Duodenal mucosa (tissue), 2 donors: ENCODE results near the gene CCDC61.

Source experiments
- H3K27ac ChIP-seq: one replicate; pipeline ENCODE4 v1.7.0; 2013; ENCODE audit warnings: low read depth, low read length
- H3K27me3 ChIP-seq, 2 donors: one replicate each; pipeline ENCODE4 v1.7.0; 2013; ENCODE audit warnings: low read length in 2 of 2, control low read depth in 1 of 2; ENCODE audit not compliant: insufficient read depth in 2 of 2, control insufficient read depth in 1 of 2
- H3K36me3 ChIP-seq, 2 donors: one replicate each; pipeline ENCODE4 v1.7.0; 2013; ENCODE audit warnings: low read length in 2 of 2, control low read depth in 1 of 2; ENCODE audit not compliant: insufficient read depth in 2 of 2, control insufficient read depth in 1 of 2
- H3K4me1 ChIP-seq, 2 donors: one replicate each; pipeline ENCODE4 v1.7.0; 2013; ENCODE audit warnings: low read length in 2 of 2, control low read depth in 1 of 2; ENCODE audit not compliant: insufficient read depth in 2 of 2, control insufficient read depth in 1 of 2
- H3K4me3 ChIP-seq, 2 donors: one replicate each; pipeline ENCODE4 v1.7.0; 2013; ENCODE audit warnings: low read length in 2 of 2, low read depth in 1 of 2
- H3K9ac ChIP-seq, 2 donors: one replicate each; pipeline ENCODE4 v1.7.0; 2013; ENCODE audit warnings: low read length in 2 of 2, low read depth in 1 of 2
- H3K9me3 ChIP-seq, 2 donors: one replicate each; pipeline ENCODE4 v1.7.0; 2013; ENCODE audit warnings: low read length in 2 of 2, control low read depth in 1 of 2; ENCODE audit not compliant: control insufficient read depth in 1 of 2

The CCDC61 gene

GRCh38 chr19:45959517-45960025 is 35.7 kb upstream of the CCDC61 start:
- Histone ChIP-seq H3K9ac (no peak overlapping the region), H3K27me3 (peaks cover 12 to 19% of the 10 kb centered on the region in 2 donors), H3K9me3 (no peaks in the 10 kb centered on the region), H3K36me3 (no peaks in the 10 kb centered on the region), H3K4me1 (no peaks in the 10 kb centered on the region), H3K4me3 (no peak overlapping the region), H3K27ac (no peak overlapping the region)

GRCh38 chr19:45960595-45961235 is 34.6 kb upstream of the CCDC61 start:
- peaks cover 12 to 19% of the 10 kb centered on the region in 2 donors for H3K27me3 ChIP-seq
- no peaks in the 10 kb centered on the region for H3K36me3 ChIP-seq
- H3K4me1 ChIP-seq = no peaks in the 10 kb centered on the region
- H3K4me3 ChIP-seq = no peak overlapping the region
- no peak overlapping the region for H3K9ac ChIP-seq
- no peaks in the 10 kb centered on the region for H3K9me3 ChIP-seq
- no peak overlapping the region for H3K27ac ChIP-seq

- no peak overlapping the region for H3K4me3 ChIP-seq
- H3K36me3 ChIP-seq = no peaks in the 10 kb centered on the region
- no peaks in the 10 kb centered on the region for H3K9me3 ChIP-seq
- no peak overlapping the region for H3K27ac ChIP-seq
- H3K27me3 ChIP-seq = peaks cover 12 to 20% of the 10 kb centered on the region in 2 donors
- no peak overlapping the region for H3K9ac ChIP-seq
- H3K4me1 ChIP-seq = no peaks in the 10 kb centered on the region
These were observed 33.2 kb upstream of the CCDC61 start for GRCh38 chr19:45962021-45962420.

- no peak overlapping the region for H3K27ac ChIP-seq
- H3K4me1 ChIP-seq = peaks cover 0 to 4% of the 10 kb centered on the region in 2 donors
- H3K27me3 ChIP-seq = peaks cover 24 to 29% of the 10 kb centered on the region in 2 donors
- no peaks in the 10 kb centered on the region for H3K9me3 ChIP-seq
- no peaks in the 10 kb centered on the region for H3K36me3 ChIP-seq
- H3K9ac ChIP-seq = no peak overlapping the region
- H3K4me3 ChIP-seq = no peak overlapping the region
These were observed 28.0 kb upstream of the CCDC61 start for GRCh38 chr19:45967246-45967645.

GRCh38 chr19:45968626-45969025 is 26.6 kb upstream of the CCDC61 start:
- peaks cover 0 to 4% of the 10 kb centered on the region in 2 donors for H3K4me1 ChIP-seq
- H3K36me3 ChIP-seq = no peaks in the 10 kb centered on the region

GRCh38 chr19:45969676-45970075 is 25.6 kb upstream of the CCDC61 start:
- Histone ChIP-seq H3K27ac (no peak overlapping the region), H3K27me3 (peaks cover 30 to 40% of the 10 kb centered on the region in 2 donors), H3K9me3 (no peaks in the 10 kb centered on the region)

More at GRCh38 chr19:45968626-45969025, 26.6 kb upstream of the CCDC61 start:
- Histone ChIP-seq H3K9me3 (no peaks in the 10 kb centered on the region), H3K9ac (no peak overlapping the region), H3K4me3 (no peak overlapping the region), H3K27me3 (peaks cover 29 to 34% of the 10 kb centered on the region in 2 donors), H3K27ac (no peak overlapping the region)

GRCh38 chr19:45971260-45971902 is 23.9 kb upstream of the CCDC61 start:
- Histone ChIP-seq H3K27ac (no peak overlapping the region), H3K27me3 (peaks cover 41 to 51% of the 10 kb centered on the region in 2 donors), H3K36me3 (no peaks in the 10 kb centered on the region), H3K9ac (no peak overlapping the region), H3K4me3 (no peak overlapping the region), H3K4me1 (peaks cover 0 to 4% of the 10 kb centered on the region in 2 donors), H3K9me3 (no peaks in the 10 kb centered on the region)

More at GRCh38 chr19:45969676-45970075, 25.6 kb upstream of the CCDC61 start:
- Histone ChIP-seq H3K4me1 (peaks cover 0 to 4% of the 10 kb centered on the region in 2 donors), H3K36me3 (no peaks in the 10 kb centered on the region), H3K9ac (no peak overlapping the region), H3K4me3 (no peak overlapping the region)

- Histone ChIP-seq H3K27ac (no peak overlapping the region), H3K27me3 (peaks cover 41 to 47% of the 10 kb centered on the region in 2 donors), H3K4me3 (peak overlapping the region in 1 of 2 donors; percentile 37), H3K9ac (no peak overlapping the region), H3K4me1 (peaks cover 0 to 4% of the 10 kb centered on the region in 2 donors), H3K36me3 (no peaks in the 10 kb centered on the region), H3K9me3 (no peaks in the 10 kb centered on the region)
These were observed 23.0 kb upstream of the CCDC61 start for GRCh38 chr19:45972081-45972946.

- Histone ChIP-seq H3K4me1 (peaks cover 0 to 4% of the 10 kb centered on the region in 2 donors), H3K9me3 (no peaks in the 10 kb centered on the region), H3K4me3 (no peak overlapping the region), H3K9ac (no peak overlapping the region), H3K36me3 (no peaks in the 10 kb centered on the region), H3K27me3 (peaks cover 41 to 44% of the 10 kb centered on the region in 2 donors), H3K27ac (no peak overlapping the region)
These were observed 22.2 kb upstream of the CCDC61 start for GRCh38 chr19:45972947-45973540.
